ENCODE data around the gene AP3M1.

AP3M1 gene

DNA sequence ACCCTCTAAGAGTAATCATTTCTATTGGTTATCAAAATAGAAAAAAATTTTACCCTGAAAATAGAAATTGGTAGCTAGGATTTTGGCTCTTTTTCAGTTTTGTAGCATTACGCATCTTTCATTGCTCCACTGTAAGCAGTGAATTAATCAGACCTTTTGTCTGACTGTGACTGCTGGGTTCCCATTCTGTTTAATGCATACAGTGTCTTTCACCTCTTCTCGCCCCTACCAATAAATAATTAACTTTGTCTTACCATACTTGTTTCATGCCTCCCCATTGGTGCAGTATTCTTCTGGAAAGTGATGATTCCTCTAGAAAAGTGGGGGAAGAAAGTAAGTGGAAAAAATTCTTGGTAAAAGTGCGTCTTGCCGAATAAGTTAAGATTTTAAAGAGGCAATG is 73.2 kb downstream of the AP3M1 start:
- no peak for DNase-seq

DNA sequence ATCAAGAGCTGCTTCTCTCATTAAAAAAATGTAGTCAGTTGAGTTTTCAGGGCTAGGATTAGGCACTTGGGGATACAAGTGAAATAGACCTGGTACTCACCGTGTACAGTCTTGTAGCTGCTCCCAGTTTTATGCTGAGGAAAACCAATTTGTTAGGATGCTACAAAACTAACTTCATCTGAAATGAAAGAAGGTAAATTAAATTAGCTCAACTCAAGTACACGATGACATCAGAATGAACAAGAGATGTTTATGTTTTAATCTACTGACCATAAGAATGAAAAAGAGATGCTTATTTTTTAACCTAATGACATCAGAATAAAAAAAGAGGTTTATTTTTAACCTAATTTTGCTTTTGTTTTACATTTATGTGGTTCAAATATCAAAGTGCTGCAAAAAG is 73.7 kb downstream of the AP3M1 start:
- no peak for DNase-seq

DNA sequence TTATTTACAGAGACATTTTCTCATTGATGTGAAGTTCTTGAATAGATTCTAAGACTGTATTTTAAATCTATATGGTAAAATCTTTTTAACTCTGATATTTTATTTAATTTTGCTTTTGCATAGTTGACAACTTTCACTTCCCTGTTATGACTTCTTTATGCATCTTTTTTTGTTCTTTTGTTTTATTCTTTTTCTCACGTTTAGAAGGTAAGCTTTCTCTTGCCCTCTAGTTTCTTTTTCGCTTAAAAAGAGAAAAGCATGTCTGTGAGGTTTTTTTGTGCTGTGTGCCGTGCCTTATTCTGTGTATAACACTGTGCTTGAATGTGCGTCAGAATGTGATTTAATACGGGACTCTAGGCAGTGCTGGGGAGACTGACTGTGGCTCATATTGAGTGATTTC is 74.7 kb downstream of the AP3M1 start:
- no peak for DNase-seq

DNA sequence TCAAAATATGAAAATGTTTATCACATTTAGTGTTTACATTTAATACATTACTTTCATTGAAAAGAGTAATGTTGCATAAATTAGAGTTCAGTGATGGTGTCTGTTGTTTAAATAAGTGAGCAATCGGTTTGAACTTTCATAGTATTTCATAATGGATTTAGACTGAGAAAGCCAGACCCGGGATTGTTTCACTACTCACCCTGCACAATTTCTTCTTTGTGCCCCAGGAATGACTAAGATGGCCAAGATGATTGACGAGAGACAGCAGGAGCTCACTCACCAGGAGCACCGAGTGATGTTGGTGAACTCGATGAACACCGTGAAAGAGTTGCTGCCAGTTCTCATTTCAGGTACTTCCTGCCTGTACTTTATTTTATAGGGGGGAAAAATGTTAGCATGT is 78.1 kb downstream of the AP3M1 start:
- DNase-seq: no peak

DNA sequence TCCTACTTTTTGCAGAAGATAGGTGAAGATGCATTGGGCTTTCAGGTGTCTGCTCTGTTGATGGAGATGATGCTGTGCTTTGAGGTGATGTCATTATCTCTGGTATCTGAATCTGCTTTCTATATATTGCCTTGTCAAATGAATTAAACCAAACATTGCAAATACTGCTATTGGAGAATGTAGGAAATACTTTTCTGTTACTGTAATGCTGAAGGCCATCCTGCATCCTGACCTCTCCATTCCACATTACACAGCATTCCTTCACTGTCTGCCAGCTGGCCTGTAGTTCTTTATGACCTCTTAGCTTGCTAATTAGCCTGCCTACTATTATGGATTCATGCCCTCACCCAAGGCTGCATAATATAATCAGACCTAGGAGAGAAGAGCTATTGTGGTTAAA is 79.5 kb downstream of the AP3M1 start:
- no peak for DNase-seq

Data from NCI-H1417 (cell line).